ENCODE results near the gene ZBTB4.
"Not testable (repeated sequence)": the region's sequence is repeated elsewhere in the genome, so short reads cannot be mapped to it uniquely, and the experiment has no call there.

DNA sequence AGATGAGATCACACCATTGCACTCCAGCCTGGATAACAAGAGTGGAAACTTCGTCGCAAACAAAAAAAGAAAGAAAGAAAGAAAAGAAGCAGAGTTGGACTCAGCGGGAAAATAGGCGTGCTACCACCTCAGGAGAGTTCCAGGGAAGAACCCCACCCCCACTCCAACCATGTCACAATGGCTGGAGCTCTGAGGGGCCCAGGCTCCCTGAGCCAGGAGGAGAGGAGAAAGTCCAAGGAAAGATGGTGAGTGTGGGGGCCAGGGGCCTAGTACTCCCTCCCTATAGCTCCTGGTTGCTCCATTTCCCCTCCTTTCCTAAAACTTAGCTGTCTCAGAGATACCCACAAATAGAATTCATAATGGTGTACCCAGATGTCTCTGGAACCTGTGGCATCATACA lies 1.8 kb upstream of the ZBTB4 start, which contains the start of gene SLC35G6:
- TF ChIP-seq, protein P1, sequence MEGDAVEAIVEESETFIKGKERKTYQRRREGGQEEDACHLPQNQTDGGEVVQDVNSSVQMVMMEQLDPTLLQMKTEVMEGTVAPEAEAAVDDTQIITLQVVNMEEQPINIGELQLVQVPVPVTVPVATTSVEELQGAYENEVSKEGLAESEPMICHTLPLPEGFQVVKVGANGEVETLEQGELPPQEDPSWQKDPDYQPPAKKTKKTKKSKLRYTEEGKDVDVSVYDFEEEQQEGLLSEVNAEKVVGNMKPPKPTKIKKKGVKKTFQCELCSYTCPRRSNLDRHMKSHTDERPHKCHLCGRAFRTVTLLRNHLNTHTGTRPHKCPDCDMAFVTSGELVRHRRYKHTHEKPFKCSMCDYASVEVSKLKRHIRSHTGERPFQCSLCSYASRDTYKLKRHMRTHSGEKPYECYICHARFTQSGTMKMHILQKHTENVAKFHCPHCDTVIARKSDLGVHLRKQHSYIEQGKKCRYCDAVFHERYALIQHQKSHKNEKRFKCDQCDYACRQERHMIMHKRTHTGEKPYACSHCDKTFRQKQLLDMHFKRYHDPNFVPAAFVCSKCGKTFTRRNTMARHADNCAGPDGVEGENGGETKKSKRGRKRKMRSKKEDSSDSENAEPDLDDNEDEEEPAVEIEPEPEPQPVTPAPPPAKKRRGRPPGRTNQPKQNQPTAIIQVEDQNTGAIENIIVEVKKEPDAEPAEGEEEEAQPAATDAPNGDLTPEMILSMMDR (IDR thresholded peaks at IDR 0.05), result not testable (repeated sequence)
- not testable (repeated sequence) for TF ChIP-seq POLR2A, EP300 (IDR thresholded peaks at IDR 0.05)

All from tibial nerve (tissue), 4 donors.